Measurements from ENCODE around the gene PELI2.
"Not testable (repeated sequence)": the region's sequence is repeated elsewhere in the genome, so short reads cannot be mapped to it uniquely, and the experiment has no call there.

Gene PELI2

GRCh38 chr14:56161658-56162057 lies 43.4 kb downstream of the PELI2 start:
- H3K27ac ChIP-seq (ENCODE audit: low read depth, low read length), result no peak overlapping the region
- no peak overlapping the region for H3K9ac ChIP-seq (ENCODE audit: low read length)
- no peaks in the 10 kb centered on the region for H3K27me3 ChIP-seq (ENCODE audit: control insufficient read depth in 1 of 2, insufficient read depth in 2 of 2, low read length in 2 of 2)
- H3K4me1 ChIP-seq (ENCODE audit: insufficient read depth, low read length), result peaks cover 8% of the 10 kb centered on the region
- H3K9me3 ChIP-seq (ENCODE audit: low read length), result no peaks in the 10 kb centered on the region
- H3K4me3 ChIP-seq (ENCODE audit: low read depth in 1 of 2, low read length in 2 of 2), result no peak overlapping the region
- no peaks in the 10 kb centered on the region for H3K36me3 ChIP-seq (ENCODE audit: insufficient read depth, low read length)

- peaks cover 8% of the 10 kb centered on the region for H3K4me1 ChIP-seq (ENCODE audit: insufficient read depth, low read length)
- no peak overlapping the region for H3K27ac ChIP-seq (ENCODE audit: low read depth, low read length)
- no peaks in the 10 kb centered on the region for H3K27me3 ChIP-seq (ENCODE audit: control insufficient read depth in 1 of 2, insufficient read depth in 2 of 2, low read length in 2 of 2)
- H3K9me3 ChIP-seq (ENCODE audit: low read length), result no peaks in the 10 kb centered on the region
- no peak overlapping the region for H3K4me3 ChIP-seq (ENCODE audit: low read depth in 1 of 2, low read length in 2 of 2)
- H3K9ac ChIP-seq (ENCODE audit: low read length), result no peak overlapping the region
- no peaks in the 10 kb centered on the region for H3K36me3 ChIP-seq (ENCODE audit: insufficient read depth, low read length)
Observed at GRCh38 chr14:56162476-56162875, 44.3 kb downstream of the PELI2 start.

DNA sequence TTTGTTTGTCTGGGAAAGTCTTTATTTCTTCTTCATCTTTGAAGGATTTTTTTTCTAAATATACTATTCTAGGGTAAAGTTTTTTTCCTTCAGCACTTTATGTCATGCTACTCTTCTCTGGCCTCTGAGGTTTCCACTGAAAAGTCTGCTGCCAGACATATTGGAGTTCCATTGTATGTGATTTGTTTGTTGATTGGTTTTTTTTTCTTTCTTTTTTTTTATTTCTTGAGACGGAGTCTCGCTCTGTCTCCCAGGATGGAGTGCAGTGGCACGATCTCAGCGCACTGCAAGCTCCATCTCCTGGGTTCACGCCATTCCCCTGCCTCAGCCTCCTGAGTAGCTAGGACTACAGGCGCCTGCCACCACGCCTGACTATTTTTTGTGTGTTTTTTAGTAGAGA lies 48.4 kb downstream of the PELI2 start:
- H3K9ac ChIP-seq (ENCODE audit: low read length); H3K27ac ChIP-seq (ENCODE audit: low read depth, low read length); H3K36me3 ChIP-seq (ENCODE audit: insufficient read depth, low read length); H3K4me1 ChIP-seq (ENCODE audit: insufficient read depth, low read length); H3K9me3 ChIP-seq (ENCODE audit: low read length); H3K27me3 ChIP-seq (ENCODE audit: control insufficient read depth in 1 of 2, insufficient read depth in 2 of 2, low read length in 2 of 2); H3K4me3 ChIP-seq (ENCODE audit: low read depth in 1 of 2, low read length in 2 of 2): not testable (repeated sequence)

DNA sequence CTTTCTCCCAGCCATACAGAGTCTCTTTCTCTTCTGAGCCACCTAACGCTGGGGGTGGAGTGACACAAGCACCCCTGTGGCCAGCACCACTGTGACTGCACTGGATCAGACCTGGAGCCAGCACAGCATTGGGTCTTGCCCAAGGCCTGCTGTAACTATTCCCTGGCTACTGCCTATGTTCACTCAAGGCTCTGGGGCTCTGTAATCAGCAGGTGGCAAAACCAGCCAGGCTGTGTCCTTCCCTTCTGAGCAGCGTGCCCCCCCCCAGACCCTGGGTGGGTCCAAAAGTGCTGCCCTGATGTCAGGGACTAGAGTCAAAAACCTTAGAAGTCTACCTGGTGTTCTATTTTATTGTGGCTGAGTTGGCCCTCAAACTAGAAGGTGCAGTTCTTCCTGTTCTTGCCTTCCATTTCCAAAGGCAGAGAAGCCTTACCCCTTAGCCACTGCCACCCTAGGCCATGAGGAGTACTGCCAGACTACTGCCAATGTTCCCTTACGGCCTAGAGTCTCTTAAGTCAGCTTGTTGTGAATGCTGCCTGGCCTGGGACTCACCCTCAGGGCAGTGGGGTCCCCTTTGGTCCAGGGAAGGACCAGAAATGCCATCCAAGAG lies 49.9 kb downstream of the PELI2 start:
- peaks cover 11% of the 10 kb centered on the region for H3K4me1 ChIP-seq (ENCODE audit: insufficient read depth, low read length)
- no peaks in the 10 kb centered on the region for H3K9me3 ChIP-seq (ENCODE audit: low read length)
- no peak overlapping the region for H3K4me3 ChIP-seq (ENCODE audit: low read depth in 1 of 2, low read length in 2 of 2)
- H3K27ac ChIP-seq (ENCODE audit: low read depth, low read length), result no peak overlapping the region
- no peaks in the 10 kb centered on the region for H3K27me3 ChIP-seq (ENCODE audit: control insufficient read depth in 1 of 2, insufficient read depth in 2 of 2, low read length in 2 of 2)
- no peaks in the 10 kb centered on the region for H3K36me3 ChIP-seq (ENCODE audit: insufficient read depth, low read length)
- no peak overlapping the region for H3K9ac ChIP-seq (ENCODE audit: low read length)

GRCh38 chr14:56170028-56170427 lies 51.8 kb downstream of the PELI2 start:
- Histone ChIP-seq H3K9me3 (ENCODE audit: low read length) (no peaks in the 10 kb centered on the region), H3K27ac (ENCODE audit: low read depth, low read length) (no peak overlapping the region)

DNA sequence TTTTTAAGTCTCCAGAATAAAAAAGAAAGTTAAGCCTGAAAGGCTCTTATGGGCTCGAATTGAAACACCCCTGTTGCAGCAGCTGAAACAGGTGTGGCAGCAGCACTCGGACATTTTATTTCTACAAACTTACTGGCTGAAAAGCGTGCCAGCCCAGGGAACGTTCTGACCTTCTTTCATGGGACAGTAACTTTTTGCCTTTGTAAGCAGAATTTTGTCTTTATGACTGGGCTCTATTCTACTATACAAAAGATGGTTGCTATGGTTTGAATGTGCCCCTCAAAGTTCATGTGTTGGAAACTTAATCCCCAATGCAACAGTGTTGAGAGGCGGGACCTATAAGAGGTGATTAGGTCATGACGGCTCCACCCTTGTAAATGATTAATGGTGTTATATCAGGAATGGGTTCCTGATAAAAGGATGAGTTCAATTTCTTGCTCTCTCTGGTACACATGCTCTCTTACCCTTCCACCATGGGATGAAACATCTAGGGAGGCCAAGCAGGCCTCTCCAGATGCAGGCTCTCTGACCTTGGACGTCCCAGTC lies 52.7 kb downstream of the PELI2 start:
- Histone ChIP-seq H3K4me3 (ENCODE audit: low read depth in 1 of 2, low read length in 2 of 2) (no peak overlapping the region), H3K27me3 (ENCODE audit: control insufficient read depth in 1 of 2, insufficient read depth in 2 of 2, low read length in 2 of 2) (no peaks in the 10 kb centered on the region), H3K27ac (ENCODE audit: low read depth, low read length) (no peak overlapping the region), H3K9ac (ENCODE audit: low read length) (no peak overlapping the region), H3K4me1 (ENCODE audit: insufficient read depth, low read length) (peaks cover 25% of the 10 kb centered on the region), H3K36me3 (ENCODE audit: insufficient read depth, low read length) (no peaks in the 10 kb centered on the region), H3K9me3 (ENCODE audit: low read length) (no peaks in the 10 kb centered on the region)

More at GRCh38 chr14:56170028-56170427, 51.8 kb downstream of the PELI2 start:
- H3K36me3 ChIP-seq (ENCODE audit: insufficient read depth, low read length), result no peaks in the 10 kb centered on the region
- H3K4me3 ChIP-seq (ENCODE audit: low read depth in 1 of 2, low read length in 2 of 2), result no peak overlapping the region
- no peak overlapping the region for H3K9ac ChIP-seq (ENCODE audit: low read length)
- H3K27me3 ChIP-seq (ENCODE audit: control insufficient read depth in 1 of 2, insufficient read depth in 2 of 2, low read length in 2 of 2), result no peaks in the 10 kb centered on the region
- peaks cover 16% of the 10 kb centered on the region for H3K4me1 ChIP-seq (ENCODE audit: insufficient read depth, low read length)

DNA sequence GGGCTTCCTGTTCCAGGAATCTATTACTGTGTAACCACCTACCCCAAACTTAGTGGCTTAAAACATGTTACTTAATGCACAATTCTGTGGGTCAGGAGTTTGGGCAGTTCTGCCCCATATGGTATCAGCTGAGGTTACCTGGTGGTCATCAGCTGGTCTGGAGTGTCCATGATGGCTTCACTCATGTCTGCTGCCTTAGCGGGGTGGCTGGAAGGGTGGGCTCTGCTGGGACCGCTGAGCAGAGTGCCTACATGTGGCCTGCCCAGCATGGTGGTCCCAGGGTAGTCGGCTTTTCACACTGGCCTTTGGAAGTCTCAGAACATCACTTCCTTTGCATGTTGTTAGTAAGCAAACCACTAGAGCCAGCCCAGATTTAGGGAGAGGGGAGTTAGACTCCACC lies 53.9 kb downstream of the PELI2 start:
- Histone ChIP-seq H3K36me3 (ENCODE audit: insufficient read depth, low read length) (no peaks in the 10 kb centered on the region), H3K4me3 (ENCODE audit: low read depth in 1 of 2, low read length in 2 of 2) (no peak overlapping the region), H3K9me3 (ENCODE audit: low read length) (no peaks in the 10 kb centered on the region), H3K27me3 (ENCODE audit: control insufficient read depth in 1 of 2, insufficient read depth in 2 of 2, low read length in 2 of 2) (no peaks in the 10 kb centered on the region), H3K27ac (ENCODE audit: low read depth, low read length) (no peak overlapping the region), H3K9ac (ENCODE audit: low read length) (no peak overlapping the region), H3K4me1 (ENCODE audit: insufficient read depth, low read length) (peaks cover 34% of the 10 kb centered on the region)

- no peaks in the 10 kb centered on the region for H3K27me3 ChIP-seq (ENCODE audit: control insufficient read depth in 1 of 2, insufficient read depth in 2 of 2, low read length in 2 of 2)
- no peaks in the 10 kb centered on the region for H3K36me3 ChIP-seq (ENCODE audit: insufficient read depth, low read length)
- H3K4me1 ChIP-seq (ENCODE audit: insufficient read depth, low read length), result peaks cover 38% of the 10 kb centered on the region
- no peaks in the 10 kb centered on the region for H3K9me3 ChIP-seq (ENCODE audit: low read length)
- H3K4me3 ChIP-seq (ENCODE audit: low read depth in 1 of 2, low read length in 2 of 2), result no peak overlapping the region
- H3K27ac ChIP-seq (ENCODE audit: low read depth, low read length), result no peak overlapping the region
- H3K9ac ChIP-seq (ENCODE audit: low read length), result no peak overlapping the region
Observed at GRCh38 chr14:56172571-56172971, 54.4 kb downstream of the PELI2 start.

DNA sequence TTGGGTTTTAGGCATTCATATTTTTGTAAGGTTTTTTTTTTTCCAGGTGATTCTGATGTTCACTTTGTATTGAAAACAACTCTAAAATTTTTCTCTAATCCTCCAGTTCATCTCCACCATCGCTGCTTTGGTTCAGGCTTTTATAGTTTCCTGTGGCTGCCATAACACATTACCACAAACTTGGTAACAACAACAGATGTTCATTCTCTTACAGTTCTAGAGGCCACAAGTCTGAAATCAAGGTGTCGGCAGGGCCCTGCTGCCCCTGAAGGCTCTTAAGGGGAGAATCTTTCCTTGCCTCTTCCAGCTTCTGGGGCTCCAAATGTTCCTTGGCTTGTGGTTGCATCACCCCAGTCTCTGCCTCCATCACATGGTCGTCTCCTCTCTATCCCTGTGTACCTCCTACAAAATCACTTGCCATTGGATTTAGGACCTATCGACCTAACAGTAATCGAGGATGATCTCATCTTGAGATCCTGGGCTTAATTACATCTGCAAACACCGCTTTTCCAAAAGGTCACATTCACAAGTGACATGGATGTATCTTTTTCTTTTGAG lies 55.2 kb downstream of the PELI2 start:
- Histone ChIP-seq H3K9ac (ENCODE audit: low read length) (no peak overlapping the region), H3K4me3 (ENCODE audit: low read depth in 1 of 2, low read length in 2 of 2) (no peak overlapping the region), H3K27ac (ENCODE audit: low read depth, low read length) (no peak overlapping the region), H3K4me1 (ENCODE audit: insufficient read depth, low read length) (peaks cover 38% of the 10 kb centered on the region), H3K9me3 (ENCODE audit: low read length) (no peaks in the 10 kb centered on the region), H3K36me3 (ENCODE audit: insufficient read depth, low read length) (no peaks in the 10 kb centered on the region), H3K27me3 (ENCODE audit: control insufficient read depth in 1 of 2, insufficient read depth in 2 of 2, low read length in 2 of 2) (no peaks in the 10 kb centered on the region)

GRCh38 chr14:56175773-56176172 lies 57.6 kb downstream of the PELI2 start:
- no peaks in the 10 kb centered on the region for H3K27me3 ChIP-seq (ENCODE audit: control insufficient read depth in 1 of 2, insufficient read depth in 2 of 2, low read length in 2 of 2)

GRCh38 chr14:56176530-56176929 lies 58.3 kb downstream of the PELI2 start:
- H3K27me3 ChIP-seq (ENCODE audit: control insufficient read depth in 1 of 2, insufficient read depth in 2 of 2, low read length in 2 of 2), result no peaks in the 10 kb centered on the region
- no peak overlapping the region for H3K9ac ChIP-seq (ENCODE audit: low read length)
- H3K9me3 ChIP-seq (ENCODE audit: low read length), result no peaks in the 10 kb centered on the region
- H3K4me1 ChIP-seq (ENCODE audit: insufficient read depth, low read length), result peaks cover 40% of the 10 kb centered on the region
- H3K36me3 ChIP-seq (ENCODE audit: insufficient read depth, low read length), result no peaks in the 10 kb centered on the region
- H3K4me3 ChIP-seq (ENCODE audit: low read depth in 1 of 2, low read length in 2 of 2), result no peak overlapping the region
- H3K27ac ChIP-seq (ENCODE audit: low read depth, low read length), result no peak overlapping the region

More at GRCh38 chr14:56175773-56176172, 57.6 kb downstream of the PELI2 start:
- Histone ChIP-seq H3K9ac (ENCODE audit: low read length) (no peak overlapping the region), H3K9me3 (ENCODE audit: low read length) (no peaks in the 10 kb centered on the region), H3K27ac (ENCODE audit: low read depth, low read length) (no peak overlapping the region), H3K36me3 (ENCODE audit: insufficient read depth, low read length) (no peaks in the 10 kb centered on the region), H3K4me1 (ENCODE audit: insufficient read depth, low read length) (peaks cover 34% of the 10 kb centered on the region), H3K4me3 (ENCODE audit: low read depth in 1 of 2, low read length in 2 of 2) (no peak overlapping the region)

- Histone ChIP-seq H3K9me3 (ENCODE audit: low read length) (no peaks in the 10 kb centered on the region), H3K4me1 (ENCODE audit: insufficient read depth, low read length) (peaks cover 40% of the 10 kb centered on the region), H3K4me3 (ENCODE audit: low read depth in 1 of 2, low read length in 2 of 2) (no peak overlapping the region), H3K27ac (ENCODE audit: low read depth, low read length) (no peak overlapping the region), H3K27me3 (ENCODE audit: control insufficient read depth in 1 of 2, insufficient read depth in 2 of 2, low read length in 2 of 2) (no peaks in the 10 kb centered on the region), H3K36me3 (ENCODE audit: insufficient read depth, low read length) (no peaks in the 10 kb centered on the region), H3K9ac (ENCODE audit: low read length) (no peak overlapping the region)
Observed at GRCh38 chr14:56177036-56177435, 58.8 kb downstream of the PELI2 start.
